H9 (cell line): ENCODE measurements around the gene DYNC1H1. TPM values are rescaled to one million over a fixed set of nuclear protein-coding genes. Genes with fewer than 3 reads are reported as not detected.

Experiments used
- DNase-seq: peaks from one replicate; pipeline ENCODE4 v3.0.0-alpha.2; 2017
- H2AFZ ChIP-seq: one replicate; pipeline ENCODE4 v1.6.1; 2013; ENCODE audit warnings: mild to moderate bottlenecking, low read length, control low read depth, moderate library complexity
- H2AK5ac ChIP-seq: 2 replicates; pipeline ENCODE4 v1.6.1; 2013; ENCODE audit warnings: low read length, control low read depth, mixed read lengths; ENCODE audit not compliant: insufficient read length
- H2BK120ac ChIP-seq: one replicate; pipeline ENCODE4 v1.6.1; 2013; ENCODE audit warnings: low read depth, mild to moderate bottlenecking, low read length, control low read depth, inconsistent platforms; ENCODE audit not compliant: poor library complexity, severe bottlenecking
- H2BK12ac ChIP-seq: 2 replicates; pipeline ENCODE4 v1.6.1; 2013; ENCODE audit warnings: low read length, control low read depth, mixed read lengths, low read depth; ENCODE audit not compliant: insufficient read length
- H2BK15ac ChIP-seq: 2 replicates; pipeline ENCODE4 v1.6.1; 2013; ENCODE audit warnings: low read depth, low read length, control low read depth
- H2BK20ac ChIP-seq: one replicate; pipeline ENCODE4 v1.6.1; 2013; ENCODE audit warnings: low read depth, mild to moderate bottlenecking, low read length, control low read depth, inconsistent platforms; ENCODE audit not compliant: poor library complexity, severe bottlenecking
- H2BK5ac ChIP-seq: 2 replicates; pipeline ENCODE4 v1.6.1; 2013; ENCODE audit warnings: low read length, control low read depth, mixed read lengths; ENCODE audit not compliant: insufficient read length
- H3K14ac ChIP-seq: 2 replicates; pipeline ENCODE4 v1.6.1; 2013; ENCODE audit warnings: low read length, control low read depth; ENCODE audit not compliant: insufficient read depth
- H3K18ac ChIP-seq: 2 replicates; pipeline ENCODE4 v1.6.1; 2013; ENCODE audit warnings: low read depth, mild to moderate bottlenecking, mixed read lengths, low read length, control low read depth; ENCODE audit not compliant: insufficient read length
- H3K23ac ChIP-seq: 2 replicates; pipeline ENCODE4 v1.6.1; 2013; ENCODE audit warnings: low read length, control low read depth, mixed read lengths, low read depth; ENCODE audit not compliant: insufficient read length
- H3K23me2 ChIP-seq: 2 replicates; pipeline ENCODE4 v1.6.1; 2013; ENCODE audit warnings: low read depth, mild to moderate bottlenecking, mixed read lengths, low read length, control low read depth; ENCODE audit not compliant: insufficient read length, poor library complexity, severe bottlenecking
- H3K27ac ChIP-seq: 2 replicates; pipeline ENCODE4 v1.5.1; 2013; ENCODE audit warnings: low read length, control low read depth, mixed read lengths, low read depth; ENCODE audit not compliant: insufficient read length
- H3K27me3 ChIP-seq: 2 replicates; pipeline ENCODE4 v1.6.1; 2013; ENCODE audit warnings: low read length, control low read depth, inconsistent platforms; ENCODE audit not compliant: insufficient read depth
- H3K4ac ChIP-seq: 2 replicates; pipeline ENCODE4 v1.6.1; 2013; ENCODE audit warnings: low read depth, mild to moderate bottlenecking, control low read depth, inconsistent platforms, low read length, moderate library complexity
- H3K4me1 ChIP-seq: 2 replicates; pipeline ENCODE4 v1.6.1; 2013; ENCODE audit warnings: low read length, control low read depth, inconsistent platforms; ENCODE audit not compliant: insufficient read depth
- H3K4me2 ChIP-seq: 2 replicates; pipeline ENCODE4 v1.6.1; 2013; ENCODE audit warnings: low read length, control low read depth, mixed read lengths; ENCODE audit not compliant: insufficient read length, insufficient read depth
- H3K56ac ChIP-seq: 2 replicates; pipeline ENCODE4 v1.6.1; 2013; ENCODE audit warnings: low read depth, mild to moderate bottlenecking, mixed read lengths, low read length, control low read depth; ENCODE audit not compliant: insufficient read length
- H3K79me1 ChIP-seq: 2 replicates; pipeline ENCODE4 v1.6.1; 2013; ENCODE audit warnings: low read depth, mild to moderate bottlenecking, moderate library complexity, low read length, control low read depth, inconsistent platforms; ENCODE audit not compliant: insufficient read depth, poor library complexity, severe bottlenecking
- H3K79me2 ChIP-seq: 2 replicates; pipeline ENCODE4 v1.6.1; 2013; ENCODE audit warnings: low read length, control low read depth, inconsistent platforms; ENCODE audit not compliant: insufficient read depth
- H3K9ac ChIP-seq: 2 replicates; pipeline ENCODE4 v1.6.1; 2013; ENCODE audit warnings: low read length, control low read depth, mixed read lengths; ENCODE audit not compliant: insufficient read length; ENCODE audit errors: extremely low read depth
- H3K9me3 ChIP-seq: one replicate; pipeline ENCODE4 v1.6.1; 2013; ENCODE audit warnings: low read depth, low read length, inconsistent platforms; ENCODE audit not compliant: control insufficient read depth
- H3T11ph ChIP-seq: one replicate; pipeline ENCODE4 v1.6.1; 2013; ENCODE audit warnings: mild to moderate bottlenecking, low read length, control low read depth, inconsistent platforms
- H4K20me1 ChIP-seq: one replicate; pipeline ENCODE4 v1.6.1; 2013; ENCODE audit not compliant: control insufficient read depth, insufficient read length, insufficient read depth
- H4K5ac ChIP-seq: 2 replicates; pipeline ENCODE4 v1.6.1; 2013; ENCODE audit warnings: low read depth, mild to moderate bottlenecking, mixed read lengths, low read length, control low read depth; ENCODE audit not compliant: insufficient read length
- H4K8ac ChIP-seq: replicated peaks from 2 replicates; pipeline ENCODE4 v1.6.1; 2013; ENCODE audit warnings: low read length, control low read depth, mixed read lengths, low read depth; ENCODE audit not compliant: insufficient read length
- H4K91ac ChIP-seq: 2 replicates; pipeline ENCODE4 v1.6.1; 2013; ENCODE audit warnings: low read depth, mild to moderate bottlenecking, moderate library complexity, mixed read lengths, low read length, control low read depth; ENCODE audit not compliant: insufficient read length
- H3K27ac Mint-ChIP-seq, 3 experiments: 2 replicates in 2 of 3; 3 replicates in 1 of 3; pipeline ENCODE4 v1.8.0; 2020 to 2021; ENCODE audit warnings: mixed read lengths in 3 of 3, mild to moderate bottlenecking in 1 of 3, moderate library complexity in 1 of 3
- H3K27me3 Mint-ChIP-seq: 2 replicates; pipeline ENCODE4 v1.8.0; 2021; ENCODE audit warnings: low read depth, mild to moderate bottlenecking, moderate library complexity, mixed read lengths
- H3K36me3 Mint-ChIP-seq, 3 experiments: 2 replicates in 2 of 3; 3 replicates in 1 of 3; pipeline ENCODE4 v1.8.0; 2020 to 2021; ENCODE audit warnings: low read depth in 3 of 3, mixed read lengths in 3 of 3; ENCODE audit not compliant: insufficient read depth in 1 of 3
- H3K4me1 Mint-ChIP-seq, 2 experiments: 2 replicates each; pipeline ENCODE4 v1.8.0; 2020; ENCODE audit warnings: mixed read lengths in 2 of 2
- H3K4me3 Mint-ChIP-seq, 2 experiments: 2 replicates in 1 of 2; 3 replicates in 1 of 2; pipeline ENCODE4 v1.8.0; 2020 to 2021; ENCODE audit warnings: mild to moderate bottlenecking in 2 of 2, mixed read lengths in 2 of 2, moderate library complexity in 1 of 2
- H3K9me3 Mint-ChIP-seq, 2 experiments: 2 replicates in 1 of 2; 3 replicates in 1 of 2; pipeline ENCODE4 v1.8.0; 2020; ENCODE audit warnings: mild to moderate bottlenecking in 2 of 2, mixed read lengths in 2 of 2, moderate library complexity in 1 of 2
- CTCF ChIP-seq: fragments of 200-600 bp; sonication (generic); conservative IDR thresholded peaks from 3 replicates; pipeline ENCODE4 v1.8.0; 2021; ENCODE audit warnings: antibody characterized with exemption, mild to moderate bottlenecking
- WGBS: extraction: QIAGEN DNeasy Blood & Tissue Kit; methylation state at CpG from one replicate; pipeline ENCODE4 v1.1.7; 2013; ENCODE audit warnings: missing lambda C conversion rate, low lambda C conversion rate, mixed read lengths; ENCODE audit not compliant: insufficient read length; ENCODE audit errors: extremely low coverage; 5-methylcytosine and 5-hydroxymethylcytosine counted together
- total RNA-seq: library from RNA; stranded (reverse); gene quantifications from 2 replicates; pipeline ENCODE4 v1.2.1, GENCODE V29; 2021

Gene DYNC1H1
- total RNA-seq, 1 experiment from 2014 or later: 359 TPM

- Histone ChIP-seq H3K79me1 (no peaks in the 10 kb centered on the region), H3K14ac (peak overlapping the region; percentile 86; the same call in 1 of the 2 replicates), H2BK15ac (no peak overlapping the region), H3K4me1 (no peaks in the 10 kb centered on the region), H3K9ac (peak overlapping the region; percentile 59), H3K23ac (no peak overlapping the region), H2BK20ac (no peak overlapping the region), H3K9me3 (no peaks in the 10 kb centered on the region), H4K5ac (no peak overlapping the region), H3K79me2 (peaks cover 9% of the 10 kb centered on the region; the same call in 1 of the 2 replicates), H3T11ph (no peak overlapping the region), H2AK5ac (no peak overlapping the region), H3K56ac (no peak overlapping the region), H3K18ac (peak overlapping the region; percentile 75), H2BK120ac (no peak overlapping the region), H4K20me1 (no peaks in the 10 kb centered on the region), H2BK12ac (no peak overlapping the region), H3K4me2 (peak overlapping the region; percentile 19), H3K4ac (no peak overlapping the region), H3K23me2 (peaks cover 8% of the 10 kb centered on the region), H3K27me3 (no peaks in the 10 kb centered on the region), H2AFZ (no peak overlapping the region), H4K91ac (no peak overlapping the region), H2BK5ac (no peak overlapping the region), H3K27ac (no peak overlapping the region), H4K8ac (no peak overlapping the region)
- Mint-ChIP-seq H3K36me3 (peaks cover 35 to 41% (median 36%) of the 10 kb centered on the region in 3 experiments), H3K27me3 (peaks cover 6% of the 10 kb centered on the region), H3K4me1 (peaks cover 40 to 52% of the 10 kb centered on the region in 2 experiments), H3K9me3 (no peaks in the 10 kb centered on the region; a peak in 2 of 5 replicates), H3K4me3 (peak overlapping the region; percentile 66 to 77), H3K27ac (peak overlapping the region; percentile 65 to 98 (median 87); a peak in 2 of 7 replicates)
- no peak for TF ChIP-seq CTCF
- DNase-seq: no peak
- no CpG with 5 or more reads among the region's 11 CpGs for WGBS
Observed at GRCh38 chr14:102087762-102088011, 123.3 kb downstream of the DYNC1H1 start.
